Hematopoietic multipotent progenitor cell treated with erythropoietin and hydrocortisone succinate and interleukin-3 and kit ligand, for 15 days (in vitro differentiated cells): ENCODE data around the gene PBX1.
"Not testable (repeated sequence)": the region's sequence is repeated elsewhere in the genome, so short reads cannot be mapped to it uniquely, and the experiment has no call there.

Experiments used
- DNase-seq: peaks from one replicate; pipeline ENCODE4 v3.0.0-alpha.2; 2015; ENCODE audit warnings: low spot score

PBX1 gene

DNA sequence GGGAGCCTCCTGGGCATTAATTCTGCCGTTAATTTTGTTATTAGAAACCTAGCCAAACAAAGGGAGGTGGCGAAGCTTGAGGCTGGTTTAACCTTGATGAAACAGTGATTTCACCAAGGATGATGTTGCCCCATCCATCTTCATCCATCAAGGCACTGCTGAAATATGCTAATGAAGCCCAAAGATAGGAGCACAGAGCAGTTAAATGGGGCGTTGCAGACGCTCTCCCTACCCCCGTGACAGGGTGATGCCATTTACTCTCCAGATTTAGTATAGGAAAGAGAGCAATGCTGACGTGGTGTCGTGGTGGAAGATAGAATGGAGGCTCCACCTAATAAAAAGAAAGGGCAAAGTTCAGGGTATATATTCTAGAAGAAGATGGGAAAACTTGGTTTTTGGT lies 84.0 kb downstream of the PBX1 start:
- no peak for DNase-seq

DNA sequence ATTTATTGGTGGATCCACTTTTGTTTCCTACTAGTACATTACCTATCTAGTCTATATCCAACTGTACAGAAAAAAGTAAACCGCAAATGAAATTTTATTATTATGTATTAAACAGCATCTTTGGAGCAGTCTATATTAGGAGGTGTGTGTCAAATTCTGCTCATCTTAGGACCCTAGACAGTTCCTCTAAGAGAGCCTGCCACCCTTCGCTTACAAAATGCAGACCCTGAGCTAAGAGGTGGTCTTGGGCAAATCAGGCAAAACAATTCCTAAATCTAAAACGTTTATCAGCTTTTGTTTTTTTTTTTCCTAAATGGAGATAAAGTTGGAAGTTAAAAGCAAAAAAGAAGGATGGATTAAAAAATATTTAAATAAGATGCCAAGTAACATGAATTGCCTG lies 85.3 kb downstream of the PBX1 start:
- DNase-seq = no peak

DNA sequence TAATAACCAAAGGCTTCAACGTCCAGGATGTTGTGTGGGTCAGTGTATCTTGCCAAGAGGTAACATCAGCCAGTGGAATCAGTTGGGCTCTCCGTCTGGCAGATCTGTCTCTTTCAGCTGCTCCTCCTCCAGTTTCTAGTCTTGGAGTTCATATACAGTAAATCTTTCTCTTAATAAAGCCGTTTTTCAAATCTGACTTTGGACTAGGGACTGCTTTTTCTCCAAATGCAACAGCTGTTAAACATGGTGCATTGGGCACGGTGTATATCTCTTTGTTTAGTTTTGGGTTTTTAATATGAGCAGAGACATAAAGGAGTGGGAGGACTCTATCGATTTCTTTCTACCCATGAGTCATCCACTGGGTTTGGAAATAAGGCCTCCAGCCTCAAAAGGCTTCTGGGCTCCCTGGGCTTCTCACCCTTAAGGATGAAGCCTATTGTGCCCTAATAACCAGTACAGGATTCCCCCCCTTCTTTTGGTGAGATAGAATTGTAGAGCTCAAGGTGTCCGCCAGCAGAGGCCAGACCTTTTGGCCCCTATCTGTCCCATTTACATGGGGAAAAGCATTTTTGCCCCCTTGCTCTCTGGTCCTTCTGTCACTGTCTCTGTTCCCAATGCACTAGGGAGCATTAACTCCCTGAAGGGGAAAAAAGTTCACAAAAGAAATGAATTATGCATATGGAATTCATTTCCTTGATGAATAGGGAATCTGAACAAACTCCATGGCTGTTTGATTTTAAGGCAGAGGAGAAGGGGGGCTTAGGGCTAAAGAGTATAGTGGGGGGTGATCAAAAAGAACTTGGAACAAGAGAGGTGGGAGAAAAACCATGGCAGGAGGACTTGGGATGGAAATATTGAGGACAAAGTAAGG lies 86.0 kb downstream of the PBX1 start:
- DNase-seq = no peak

DNA sequence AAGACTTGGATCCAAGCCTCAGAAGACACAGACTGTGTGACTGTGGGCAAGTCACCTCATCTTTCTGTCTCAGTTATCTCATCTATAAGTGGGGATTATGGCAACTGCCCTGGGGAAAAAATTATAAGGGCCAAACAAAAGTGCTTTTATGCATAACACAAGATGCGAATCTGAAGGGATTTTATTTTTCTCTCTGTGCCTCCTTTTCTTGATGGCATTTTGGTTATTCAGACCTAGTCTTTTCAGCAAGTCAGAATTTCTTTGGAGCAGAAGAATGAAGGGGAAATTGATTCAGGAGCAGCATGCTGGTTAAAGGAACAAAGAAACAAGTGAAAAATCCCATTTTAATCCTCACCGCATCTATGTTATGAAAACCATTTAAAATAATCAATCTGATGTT lies 86.9 kb downstream of the PBX1 start:
- no peak for DNase-seq

DNA sequence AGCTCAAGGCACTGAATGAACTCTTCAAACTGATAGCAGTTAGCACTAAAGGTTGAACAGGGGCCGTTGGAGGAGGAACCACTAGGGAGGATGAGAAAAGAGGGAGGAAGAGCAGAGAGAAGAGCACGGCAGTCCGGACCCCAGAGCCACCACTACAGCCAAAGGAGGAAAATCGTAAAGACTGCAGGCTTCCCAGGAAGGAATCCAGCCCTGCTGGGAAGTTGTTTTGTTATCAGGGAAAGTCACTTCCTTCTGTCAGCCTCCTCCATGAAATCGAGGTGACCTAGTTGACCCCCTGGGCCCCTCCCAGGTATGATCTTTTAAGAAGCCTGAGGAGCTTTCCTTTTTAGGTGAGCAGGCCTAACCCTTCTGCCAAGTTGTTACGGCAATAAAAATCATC lies 88.2 kb downstream of the PBX1 start:
- no peak for DNase-seq

DNA sequence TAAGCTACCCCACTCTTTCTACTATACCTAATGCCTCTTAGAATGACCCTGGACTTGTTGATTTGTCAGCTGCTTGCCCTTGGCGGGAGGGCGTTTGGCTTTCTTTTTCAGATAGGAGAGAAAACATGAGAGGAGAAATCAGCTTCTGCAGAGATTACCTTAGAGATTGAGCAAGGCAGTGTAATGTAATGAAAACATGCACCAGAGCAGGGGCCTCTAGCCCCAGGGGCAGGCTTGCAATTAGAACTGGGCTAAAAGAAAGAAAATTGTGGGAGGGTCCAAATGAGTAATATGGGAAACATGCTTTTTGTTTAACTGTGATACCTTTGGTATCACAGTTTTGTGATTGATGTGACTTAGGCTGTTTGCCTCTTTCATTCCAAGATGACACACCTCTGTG lies 89.7 kb downstream of the PBX1 start:
- no peak for DNase-seq

DNA sequence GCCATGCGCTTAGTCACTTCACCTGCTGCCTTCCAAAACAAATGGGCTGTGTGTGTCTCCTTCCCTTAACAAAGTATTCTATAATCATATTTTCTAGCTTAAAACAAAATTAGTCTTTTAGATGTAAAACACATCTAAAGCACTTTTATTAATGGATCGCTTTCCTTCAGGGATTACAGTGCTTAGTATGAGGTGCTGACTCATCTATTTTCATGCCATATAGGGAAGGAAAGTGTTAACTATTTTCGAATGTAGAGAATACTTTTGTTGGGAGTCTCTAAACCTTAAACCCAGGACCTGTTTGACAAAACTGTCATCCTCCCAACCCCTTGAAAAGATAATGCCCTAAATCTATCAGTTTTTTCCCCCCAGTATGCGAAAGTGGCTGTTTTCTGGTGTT lies 90.2 kb downstream of the PBX1 start:
- DNase-seq = no peak

DNA sequence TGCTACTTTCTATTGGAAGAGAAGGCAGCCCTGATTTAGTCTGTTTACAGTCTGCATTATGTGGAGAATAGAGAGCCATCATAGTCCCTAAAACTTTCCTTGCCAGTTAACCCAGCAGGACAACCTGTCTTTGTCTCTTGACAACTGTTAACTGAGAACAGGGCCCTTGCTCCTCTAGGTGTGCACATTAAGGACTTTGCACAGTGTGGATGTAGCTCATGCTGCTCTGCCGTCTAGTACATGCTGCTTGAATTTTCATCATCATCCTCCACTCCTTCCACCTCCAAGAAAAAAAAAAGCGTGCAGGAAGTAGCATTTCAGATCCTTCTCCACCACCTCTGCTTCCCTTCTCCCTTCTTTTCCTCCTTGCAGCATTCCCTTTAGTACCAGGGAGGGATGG lies 91.5 kb downstream of the PBX1 start:
- no peak for DNase-seq

DNA sequence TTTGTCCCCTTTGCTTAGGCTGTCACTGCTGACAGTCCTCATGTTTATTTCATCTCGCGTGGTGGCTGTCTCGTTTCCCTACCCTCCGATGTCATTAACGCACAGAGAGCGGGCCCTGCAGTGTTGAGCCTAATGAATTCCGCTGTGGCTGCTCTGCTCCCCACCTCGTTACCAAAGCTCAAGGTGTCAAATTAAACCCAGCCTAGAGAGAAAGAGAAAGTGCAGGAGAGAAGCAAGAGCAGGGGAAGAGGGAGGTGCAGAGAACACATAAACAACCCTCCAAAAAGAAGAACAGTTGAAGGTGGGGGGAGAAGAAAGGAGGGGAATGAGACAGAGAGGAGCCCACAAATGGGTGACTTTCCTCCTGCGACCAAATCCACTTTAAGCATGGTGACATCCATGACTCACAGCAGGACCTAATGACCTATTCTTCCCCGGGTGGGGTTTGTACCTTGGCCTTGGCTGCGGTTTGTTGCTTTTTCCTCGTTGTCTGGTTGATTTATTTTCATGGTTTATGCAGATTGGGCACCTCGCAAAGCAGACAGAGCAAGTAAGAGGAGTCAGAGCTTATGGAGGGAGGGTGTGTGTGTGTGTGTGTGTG lies 92.5 kb downstream of the PBX1 start:
- DNase-seq = no peak

DNA sequence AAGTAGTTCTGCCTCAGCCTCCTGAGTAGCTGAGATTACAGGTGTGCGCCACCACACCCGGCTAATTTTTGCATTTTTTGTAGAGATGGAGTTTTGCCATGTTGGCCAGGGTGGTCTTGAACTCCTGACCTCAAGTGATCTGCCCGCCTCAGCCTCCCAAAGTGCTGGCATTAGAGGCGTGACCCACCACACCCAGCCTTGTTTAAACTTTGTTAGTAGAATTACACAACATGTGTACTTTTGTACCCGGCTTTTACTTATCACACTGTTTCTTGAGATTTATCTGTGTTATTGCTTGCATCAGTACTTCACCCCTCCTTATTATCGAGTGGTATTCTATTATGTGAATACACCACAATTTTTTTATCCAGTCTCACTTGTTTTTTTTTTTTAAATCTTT lies 94.0 kb downstream of the PBX1 start:
- not testable (repeated sequence) for DNase-seq

DNA sequence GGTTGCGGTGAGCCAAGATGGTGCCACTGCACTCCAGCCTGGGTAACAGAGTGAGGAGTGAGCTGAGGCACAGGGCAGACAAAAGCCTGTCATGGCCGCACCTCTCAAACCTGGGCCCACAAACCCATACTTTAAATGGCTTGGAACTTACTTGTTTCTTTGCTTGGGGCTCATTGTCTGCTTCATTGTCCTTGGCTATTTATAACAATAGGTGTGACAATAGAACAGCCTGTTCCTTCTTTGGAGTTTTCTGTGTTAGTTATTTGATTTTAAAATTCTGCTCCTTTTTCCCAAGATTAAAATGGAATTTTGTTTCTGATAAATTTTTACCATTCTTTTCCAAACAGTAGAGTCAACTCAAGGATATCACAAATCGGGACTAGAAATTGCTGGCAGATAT lies 94.7 kb downstream of the PBX1 start:
- no peak for DNase-seq

DNA sequence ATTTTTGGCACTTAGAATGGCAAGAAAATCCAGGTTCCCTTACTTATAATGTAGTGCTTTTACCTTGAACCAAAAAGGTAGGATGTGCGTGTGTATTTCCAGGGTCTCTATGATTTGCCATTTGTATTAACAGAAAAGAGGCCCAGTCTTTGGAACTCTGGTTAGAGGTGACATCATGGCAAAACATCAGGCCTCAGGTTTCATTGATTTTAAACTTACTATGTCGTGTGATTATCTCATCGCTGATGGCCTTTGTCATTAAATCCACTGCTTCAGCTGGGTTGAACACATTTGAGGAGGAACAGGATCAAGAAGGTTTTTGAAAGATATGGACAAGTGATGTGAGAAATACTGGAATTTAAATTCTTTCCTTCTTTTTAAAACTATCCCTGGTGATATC lies 95.2 kb downstream of the PBX1 start:
- DNase-seq = no peak

DNA sequence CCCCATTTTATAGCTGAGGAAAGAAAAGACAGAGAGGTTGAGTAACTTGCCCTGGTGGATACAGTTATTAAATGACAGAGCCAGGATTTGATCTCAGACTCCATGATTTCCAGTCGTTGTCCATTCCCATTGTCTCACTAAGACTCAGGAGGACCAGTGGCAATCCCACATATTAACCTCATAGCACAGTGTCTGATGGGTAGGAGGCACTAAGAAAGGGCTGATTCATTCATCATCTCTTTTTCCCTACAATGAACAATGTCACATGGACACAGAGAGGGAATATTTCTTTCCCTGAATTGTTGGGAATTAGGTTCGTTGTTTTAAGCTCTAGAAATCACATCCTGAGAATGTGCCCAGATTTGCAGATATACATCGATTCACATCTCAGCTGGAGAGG lies 99.9 kb downstream of the PBX1 start:
- DNase-seq = no peak

DNA sequence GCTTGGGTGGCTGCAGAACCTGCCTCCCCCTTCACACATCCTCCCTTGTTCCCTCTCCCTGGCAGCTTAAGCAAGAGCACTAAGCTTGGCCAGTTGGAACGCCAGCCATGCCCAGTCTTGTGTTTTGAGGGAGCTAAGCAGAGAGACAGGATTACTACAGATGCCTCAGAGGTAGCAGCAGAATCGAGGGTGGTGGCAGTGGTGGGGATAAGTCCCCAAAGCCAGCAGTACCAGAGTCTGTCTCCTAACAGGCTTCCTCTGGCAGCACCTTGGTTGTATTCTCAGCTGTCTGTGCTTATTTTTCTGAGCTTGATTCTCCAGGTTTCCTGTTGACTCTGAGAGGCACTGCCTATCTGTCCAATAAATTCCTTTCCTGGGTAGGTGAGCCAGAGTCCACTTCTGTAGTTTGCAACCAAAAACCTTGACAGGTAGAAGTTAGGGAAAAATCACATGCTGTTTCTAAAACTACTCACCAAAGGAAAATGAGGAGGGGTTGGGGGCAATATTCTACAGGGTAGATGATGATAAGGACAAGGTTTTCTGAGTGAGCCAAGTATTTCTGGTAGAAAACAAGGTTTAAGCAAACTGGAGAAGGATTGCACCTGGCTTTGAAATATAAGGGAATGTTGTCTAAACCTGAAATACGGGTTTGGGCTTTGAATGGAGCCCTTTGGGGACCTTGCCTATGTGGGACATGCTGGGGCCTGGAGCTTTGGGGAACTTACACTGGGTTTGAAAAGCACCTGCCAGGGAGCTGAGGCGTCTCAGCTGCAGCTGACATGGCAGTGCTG lies 100.8 kb downstream of the PBX1 start:
- DNase-seq = no peak

DNA sequence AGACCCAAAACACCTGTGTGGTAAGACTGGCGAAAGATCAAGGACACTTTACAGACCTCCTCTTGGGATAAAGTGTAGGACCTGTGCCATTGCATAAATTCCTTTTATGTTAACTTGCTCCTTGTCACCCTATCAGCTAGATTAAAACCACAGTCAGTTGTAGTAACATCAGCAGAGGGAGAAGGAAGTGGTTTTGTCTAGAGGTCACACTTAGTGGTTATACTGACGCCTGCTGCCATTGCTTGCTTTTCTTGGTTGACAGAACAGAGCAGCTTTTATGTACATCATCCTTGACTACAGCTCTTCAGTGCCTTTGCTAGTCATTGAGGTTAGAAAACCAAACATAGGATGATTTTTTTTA lies 101.4 kb downstream of the PBX1 start:
- no peak for DNase-seq

DNA sequence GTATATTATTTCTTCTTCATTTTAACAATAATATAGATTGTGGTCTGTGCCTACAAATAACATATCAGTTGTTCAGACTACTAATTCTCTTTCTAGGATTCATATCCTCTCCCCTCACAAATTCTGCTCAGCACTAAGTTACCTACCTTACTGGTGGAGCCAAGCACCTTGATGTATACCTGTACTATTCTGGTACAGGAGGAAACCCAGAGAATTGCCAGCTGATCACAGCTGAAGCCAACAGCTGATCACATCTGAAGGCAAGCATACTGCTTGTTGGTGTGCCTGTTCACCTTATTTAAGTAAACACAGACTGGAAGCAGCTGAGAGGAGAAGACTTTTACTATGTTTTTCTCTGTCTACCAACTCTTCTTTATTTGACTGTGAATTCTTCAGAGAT lies 101.8 kb downstream of the PBX1 start:
- no peak for DNase-seq

DNA sequence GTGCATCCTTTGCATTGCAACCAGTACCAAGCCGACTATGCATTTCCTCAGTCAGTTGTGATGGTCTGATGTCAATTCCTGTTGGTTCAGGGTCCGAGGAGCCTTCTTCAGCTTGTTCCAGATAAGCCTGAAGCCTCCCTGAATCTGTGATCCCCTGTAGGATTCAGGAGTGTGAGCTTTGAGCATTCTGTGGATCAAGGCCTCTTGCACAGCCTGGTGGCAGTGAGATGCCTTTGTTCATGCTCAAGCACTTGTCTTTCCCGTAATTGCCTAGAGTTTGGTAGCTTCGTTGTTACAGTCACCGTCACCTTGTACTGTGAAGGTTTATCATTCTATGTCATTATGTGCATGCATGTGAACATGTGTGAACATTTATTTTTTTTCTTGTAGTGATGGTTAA lies 103.5 kb downstream of the PBX1 start:
- no peak for DNase-seq

DNA sequence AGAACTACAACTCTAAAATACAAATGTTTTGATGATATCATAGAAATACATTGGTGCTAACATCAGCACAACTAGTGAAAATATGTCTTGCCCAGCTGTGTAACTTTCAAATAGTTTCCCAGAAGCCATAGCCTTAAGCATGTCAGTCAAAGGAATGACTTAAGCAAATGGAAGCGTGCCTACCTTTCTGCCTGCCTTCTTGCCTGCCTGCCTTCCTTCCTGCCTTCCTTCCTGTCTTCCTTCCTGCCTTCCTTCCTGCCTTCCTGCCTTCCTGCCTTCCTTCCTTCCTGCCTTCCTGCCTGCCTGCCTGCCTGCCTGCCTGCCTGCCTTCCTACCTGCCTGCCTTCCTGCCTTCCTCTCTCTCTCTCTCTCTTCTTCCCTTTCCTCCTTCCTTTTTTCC lies 104.0 kb downstream of the PBX1 start:
- DNase-seq = no peak

DNA sequence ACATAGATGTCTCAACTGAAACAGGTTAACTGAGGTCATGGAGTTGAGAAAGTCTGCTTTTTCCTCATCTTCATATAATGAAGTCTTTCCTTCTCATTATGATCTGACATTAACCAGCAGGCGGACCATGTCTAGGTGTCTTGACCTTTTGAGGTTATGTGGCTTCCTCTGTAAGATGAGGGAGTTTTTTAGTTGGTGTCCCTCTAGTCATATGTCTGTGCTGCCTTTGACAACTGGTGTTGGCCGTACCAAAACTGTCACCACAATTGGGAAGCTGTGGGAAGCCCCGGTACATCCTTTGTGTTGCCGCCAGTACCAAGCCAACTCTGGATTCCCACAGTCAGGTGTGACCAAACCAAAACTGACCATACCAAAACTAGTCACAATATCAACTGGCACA lies 105.1 kb downstream of the PBX1 start:
- DNase-seq = no peak

DNA sequence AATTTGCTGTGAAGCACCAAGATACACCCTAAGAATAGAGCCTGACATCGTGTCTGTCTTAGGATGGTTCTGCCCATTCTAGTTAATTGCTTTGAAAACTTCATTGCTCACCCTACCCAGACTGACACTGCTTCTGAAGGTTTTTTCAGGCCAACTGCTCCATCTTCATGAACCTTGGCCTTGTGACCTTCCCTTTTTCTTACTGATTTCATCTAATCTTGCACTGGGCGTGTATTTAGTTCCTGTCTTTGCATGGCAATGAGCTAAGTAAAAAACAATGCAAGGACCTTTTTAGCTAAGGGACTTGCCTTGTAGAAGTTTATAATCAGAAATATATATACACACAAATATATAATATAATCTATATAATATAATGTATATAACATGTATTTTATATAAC lies 108.0 kb downstream of the PBX1 start:
- DNase-seq = no peak

DNA sequence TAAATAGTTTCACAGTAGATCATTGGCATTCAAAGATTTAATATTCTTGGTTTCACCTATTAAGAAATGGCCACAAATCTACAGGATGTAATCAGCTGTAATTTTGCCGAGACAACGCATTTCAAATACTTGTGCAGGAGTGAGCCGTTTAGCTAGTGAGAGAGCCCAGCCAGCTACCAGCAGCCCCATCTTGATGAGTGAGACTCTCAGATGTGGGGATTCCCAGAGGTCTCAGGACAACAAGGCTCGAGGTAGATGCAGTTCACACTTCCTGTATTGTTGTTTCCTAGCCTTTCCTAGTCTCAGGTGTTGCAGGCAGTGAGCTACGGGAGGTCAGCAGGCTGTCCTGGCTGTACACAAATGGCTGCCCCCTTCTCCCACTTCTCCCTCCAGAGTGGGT lies 108.6 kb downstream of the PBX1 start:
- no peak for DNase-seq

DNA sequence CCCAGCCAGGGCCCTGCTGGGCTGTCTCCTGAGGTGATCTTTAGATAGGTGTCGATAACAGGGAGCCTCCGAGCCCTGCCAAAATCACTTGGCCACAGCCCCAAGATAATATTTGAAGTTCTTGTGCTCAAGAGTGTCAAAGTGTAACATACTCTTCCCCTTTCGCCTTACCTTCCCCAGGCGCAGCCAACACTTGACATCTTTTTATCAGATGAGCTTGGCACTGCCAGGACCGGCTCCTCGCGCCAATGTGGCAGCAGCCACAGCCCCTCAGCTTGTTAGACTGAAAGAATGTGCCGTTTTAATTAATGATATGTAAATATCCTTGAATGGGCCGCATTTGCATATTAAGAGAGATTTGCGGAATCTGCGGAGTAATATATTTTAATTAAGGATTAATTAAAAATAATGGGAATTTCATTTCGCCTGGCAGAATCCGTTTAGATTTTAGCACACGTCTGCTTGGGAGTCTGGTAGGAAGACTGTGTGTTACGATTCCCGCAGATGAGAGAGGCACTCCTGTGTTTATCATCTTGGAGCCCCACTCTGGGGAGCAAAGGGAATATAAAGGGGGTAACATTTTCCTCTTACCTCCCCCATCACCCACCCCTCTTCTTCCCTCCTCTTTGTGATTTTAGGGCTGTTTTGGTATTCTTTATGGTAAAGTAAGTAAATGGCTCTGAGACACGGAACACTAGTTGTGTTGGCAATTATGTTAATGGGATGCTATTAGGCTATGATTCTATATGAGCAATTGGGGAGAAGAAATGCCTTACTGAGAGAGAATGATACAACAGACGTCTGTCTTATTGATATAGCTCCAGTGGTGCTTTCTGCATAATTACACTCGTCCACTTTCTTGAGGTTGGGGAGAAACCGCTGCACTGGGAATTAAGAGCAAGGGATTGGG lies 109.8 kb downstream of the PBX1 start:
- DNase-seq = no peak
